ENCODE measurements around the gene UQCRH. TPM values are rescaled to one million over a fixed set of nuclear protein-coding genes. Genes with fewer than 3 reads are reported as not detected.

Gene UQCRH
- total and polyA plus RNA-seq, 2 of the 13 experiments (the other 11 are each of a cell fraction or from before 2014, with no cell fraction given): 548 to 556 TPM

- TF ChIP-seq TRAFD1 (CRISPR knock-in tag; IDR thresholded peaks at IDR 0.05; ENCODE audit: borderline replicate concordance) (no peak), ZNF644 (CRISPR knock-in tag; IDR thresholded peaks at IDR 0.05; ENCODE audit: low read depth) (no peak), NFRKB (IDR thresholded peaks at IDR 0.05) (no peak), ZNF550 (CRISPR knock-in tag; IDR thresholded peaks at IDR 0.05; ENCODE audit: borderline replicate concordance) (no peak), ZNF557 (CRISPR knock-in tag; IDR thresholded peaks at IDR 0.05) (peak; percentile 69; the same call in 1 of the 2 replicates), HOXA9 (CRISPR knock-in tag; IDR thresholded peaks at IDR 0.05; ENCODE audit: borderline replicate concordance) (no peak), ZNF124 (CRISPR knock-in tag; IDR thresholded peaks at IDR 0.05) (0 out of 2 replicates have a peak, but pooled peaks have one; percentile 47), ZBTB7A (CRISPR knock-in tag; IDR thresholded peaks at IDR 0.05) (0 out of 2 replicates have a peak, but pooled peaks have one; percentile 38), WIZ (CRISPR knock-in tag; IDR thresholded peaks at IDR 0.05) (no peak), XRCC5 (optimal IDR thresholded peaks at IDR 0.05; ENCODE audit: low read length) (peak; percentile 93), FOSL2 (CRISPR knock-in tag; IDR thresholded peaks at IDR 0.05) (0 out of 2 replicates have a peak, but pooled peaks have one; percentile 17), ZNF761 (CRISPR knock-in tag; conservative IDR thresholded peaks at IDR 0.05) (0 out of 2 replicates have a peak, but pooled peaks have one; percentile 16), ZNF574 (CRISPR knock-in tag; IDR thresholded peaks at IDR 0.05) (peak; percentile 89), SNRNP70 (IDR thresholded peaks at IDR 0.05; ENCODE audit: low read depth, low read length) (no peak), PHB2 (IDR thresholded peaks at IDR 0.05; ENCODE audit: partially characterized antibody) (no peak), RBAK (CRISPR knock-in tag; IDR thresholded peaks at IDR 0.05) (no peak), SYNCRIP (IDR thresholded peaks at IDR 0.05; ENCODE audit: insufficient read depth, low read depth, low read length) (no peak), SRSF1 (optimal IDR thresholded peaks at IDR 0.05; ENCODE audit: low read depth, low read length) (peak; percentile 61), EP300 (IDR thresholded peaks at IDR 0.05; ENCODE audit: low read depth in 2 of 2, low read length in 2 of 2) (no peak), EP300 (CRISPR knock-in tag; IDR thresholded peaks at IDR 0.05; ENCODE audit: borderline replicate concordance) (peak; percentile 49; the same call in 1 of the 2 replicates), IRF1 (CRISPR knock-in tag; IDR thresholded peaks at IDR 0.05; ENCODE audit: low read depth) (no peak), GZF1 (CRISPR knock-in tag; IDR thresholded peaks at IDR 0.05) (no peak), PCBP2 (optimal IDR thresholded peaks at IDR 0.05; ENCODE audit: low read depth, low read length, poor library complexity, severe bottlenecking) (no peak), SALL2 (CRISPR knock-in tag; IDR thresholded peaks at IDR 0.05) (peak; percentile 85; the same call in 1 of the 2 replicates), ZNF772 (CRISPR knock-in tag; IDR thresholded peaks at IDR 0.05) (no peak)
Observed at GRCh38 chr1:46340404-46341221, 37.1 kb downstream of the UQCRH start, which contains the start of gene NSUN4 (continued).

Data from HepG2 (cell line).